ENCODE measurements around the gene GNAQ. TPM values are rescaled to one million over a fixed set of nuclear protein-coding genes. Genes with fewer than 3 reads are reported as not detected.
"Not testable (repeated sequence)": the region's sequence is repeated elsewhere in the genome, so short reads cannot be mapped to it uniquely, and the experiment has no call there.

The GNAQ gene
- total RNA-seq, 2 experiments from 2014 or later, result 17.6 to 24.2 TPM

- H3K9me3 Mint-ChIP-seq (ENCODE audit: low read depth); ATAC-seq; H3K27ac Mint-ChIP-seq; CTCF ChIA-PET; H3K36me3 Mint-ChIP-seq; H3K4me3 Mint-ChIP-seq; DNase-seq; H3K4me1 Mint-ChIP-seq: not testable (repeated sequence)
- peaks cover 20% of the 10 kb centered on the region for H3K27me3 Mint-ChIP-seq
Observed at GRCh38 chr9:77690723-77691122, 340.9 kb downstream of the GNAQ start.

- peaks cover 18% of the 10 kb centered on the region for H3K27me3 Mint-ChIP-seq
- H3K36me3 Mint-ChIP-seq, result not testable (repeated sequence)
Observed at GRCh38 chr9:77690119-77690518, 341.5 kb downstream of the GNAQ start.

GRCh38 chr9:77687737-77688136 lies 343.9 kb downstream of the GNAQ start:
- DNase-seq; H3K9me3 Mint-ChIP-seq (ENCODE audit: low read depth); H3K27me3 Mint-ChIP-seq; CTCF ChIA-PET; ATAC-seq; H3K27ac Mint-ChIP-seq; H3K4me1 Mint-ChIP-seq; H3K4me3 Mint-ChIP-seq; H3K36me3 Mint-ChIP-seq: not testable (repeated sequence)

More at GRCh38 chr9:77690119-77690518, 341.5 kb downstream of the GNAQ start:
- DNase-seq; H3K27ac Mint-ChIP-seq; H3K4me1 Mint-ChIP-seq; H3K9me3 Mint-ChIP-seq (ENCODE audit: low read depth); H3K4me3 Mint-ChIP-seq; ATAC-seq; CTCF ChIA-PET: not testable (repeated sequence)

GRCh38 chr9:77680581-77680980 lies 351.0 kb downstream of the GNAQ start:
- Mint-ChIP-seq H3K4me1 (no peaks in the 10 kb centered on the region), H3K27me3 (no peaks in the 10 kb centered on the region), H3K27ac (no peak overlapping the region), H3K4me3 (no peak overlapping the region), H3K9me3 (ENCODE audit: low read depth) (no peaks in the 10 kb centered on the region), H3K36me3 (no peaks in the 10 kb centered on the region)
- ATAC-seq (no peak), DNase-seq (no peak)
- CTCF ChIA-PET, result interaction anchor here (0.8 kb wide), 1 partner anchor 247 kb away, joined by 3 read pairs; no protein-coding TSS in a partner anchor

GRCh38 chr9:77679661-77680368 lies 351.8 kb downstream of the GNAQ start:
- Mint-ChIP-seq H3K36me3 (no peaks in the 10 kb centered on the region), H3K27ac (no peak overlapping the region), H3K4me3 (no peak overlapping the region), H3K4me1 (no peaks in the 10 kb centered on the region), H3K9me3 (ENCODE audit: low read depth) (no peaks in the 10 kb centered on the region), H3K27me3 (no peaks in the 10 kb centered on the region)
- CTCF ChIA-PET, result no interaction called here
- DNase-seq (no peak), ATAC-seq (no peak)

- CTCF ChIA-PET, result no interaction called here
- no peaks in the 10 kb centered on the region for H3K4me1 Mint-ChIP-seq
- no peak for DNase-seq
- no peak overlapping the region for H3K4me3 Mint-ChIP-seq
- no peak for ATAC-seq
- no peaks in the 10 kb centered on the region for H3K27me3 Mint-ChIP-seq
- H3K9me3 Mint-ChIP-seq (ENCODE audit: low read depth), result no peaks in the 10 kb centered on the region
- no peak overlapping the region for H3K27ac Mint-ChIP-seq
- H3K36me3 Mint-ChIP-seq, result no peaks in the 10 kb centered on the region
Observed at GRCh38 chr9:77679088-77679487, 352.5 kb downstream of the GNAQ start.

GRCh38 chr9:77677957-77678535 lies 353.6 kb downstream of the GNAQ start:
- H3K36me3 Mint-ChIP-seq, result no peaks in the 10 kb centered on the region
- no peak overlapping the region for H3K27ac Mint-ChIP-seq
- no peak for DNase-seq
- ATAC-seq, result no peak
- CTCF ChIA-PET, result no interaction called here
- no peaks in the 10 kb centered on the region for H3K27me3 Mint-ChIP-seq
- H3K4me3 Mint-ChIP-seq, result no peak overlapping the region
- no peaks in the 10 kb centered on the region for H3K9me3 Mint-ChIP-seq (ENCODE audit: low read depth)
- no peaks in the 10 kb centered on the region for H3K4me1 Mint-ChIP-seq

- DNase-seq, result no peak
- CTCF ChIA-PET, result no interaction called here
- no peaks in the 10 kb centered on the region for H3K4me1 Mint-ChIP-seq
Observed at GRCh38 chr9:77677397-77677796, 354.2 kb downstream of the GNAQ start.

GRCh38 chr9:77673941-77674791 lies 357.4 kb downstream of the GNAQ start:
- DNase-seq, result no peak
- Mint-ChIP-seq H3K36me3 (no peaks in the 10 kb centered on the region), H3K4me3 (no peak overlapping the region), H3K27me3 (no peaks in the 10 kb centered on the region), H3K27ac (no peak overlapping the region), H3K4me1 (no peaks in the 10 kb centered on the region), H3K9me3 (ENCODE audit: low read depth) (no peaks in the 10 kb centered on the region)
- CTCF ChIA-PET, result no interaction called here
- no peak for ATAC-seq

More at GRCh38 chr9:77677397-77677796, 354.2 kb downstream of the GNAQ start:
- no peak for ATAC-seq
- Mint-ChIP-seq H3K9me3 (ENCODE audit: low read depth) (no peaks in the 10 kb centered on the region), H3K4me3 (no peak overlapping the region), H3K27ac (no peak overlapping the region), H3K36me3 (no peaks in the 10 kb centered on the region), H3K27me3 (no peaks in the 10 kb centered on the region)

GRCh38 chr9:77672183-77672582 lies 359.4 kb downstream of the GNAQ start:
- Mint-ChIP-seq H3K36me3 (no peaks in the 10 kb centered on the region), H3K4me3 (no peak overlapping the region), H3K4me1 (no peaks in the 10 kb centered on the region), H3K27ac (no peak overlapping the region), H3K9me3 (ENCODE audit: low read depth) (no peaks in the 10 kb centered on the region), H3K27me3 (no peaks in the 10 kb centered on the region)
- CTCF ChIA-PET, result no interaction called here
- ATAC-seq (no peak), DNase-seq (no peak)

- Mint-ChIP-seq H3K9me3 (ENCODE audit: low read depth) (no peaks in the 10 kb centered on the region), H3K27me3 (peaks cover 10% of the 10 kb centered on the region), H3K27ac (no peak overlapping the region), H3K4me1 (no peaks in the 10 kb centered on the region), H3K36me3 (no peaks in the 10 kb centered on the region), H3K4me3 (no peak overlapping the region)
- CTCF ChIA-PET, result no interaction called here
- ATAC-seq (no peak), DNase-seq (no peak)
Observed at GRCh38 chr9:77667151-77667550, 364.5 kb downstream of the GNAQ start.
